Astrocyte of the spinal cord (primary cell): ENCODE measurements around the gene ANTXRL.
"Not testable (repeated sequence)": the region's sequence is repeated elsewhere in the genome, so short reads cannot be mapped to it uniquely, and the experiment has no call there.

ENCODE experiments used
- DNase-seq: peaks from one replicate; pipeline ENCODE4 v3.0.0; 2011; ENCODE audit warnings: low read depth, low spot score
- H3K4me3 ChIP-seq: 2 replicates; pipeline ENCODE4 v1.5.1; 2011; ENCODE audit warnings: low read depth, mild to moderate bottlenecking, low read length, moderate library complexity
- in situ Hi-C: cut with HindIII; loops from 2 replicates; pipeline ENCODE4 v1.10.0; 2017; ENCODE audit warnings: low sequenced_read_pairs
- TF ChIP-seq, protein P1 (sequence below): IDR thresholded peaks from 2 replicates; pipeline ENCODE4 v1.5.1; 2012; ENCODE audit warnings: low read depth, mild to moderate bottlenecking, low read length, inconsistent platforms

The ANTXRL gene

DNA sequence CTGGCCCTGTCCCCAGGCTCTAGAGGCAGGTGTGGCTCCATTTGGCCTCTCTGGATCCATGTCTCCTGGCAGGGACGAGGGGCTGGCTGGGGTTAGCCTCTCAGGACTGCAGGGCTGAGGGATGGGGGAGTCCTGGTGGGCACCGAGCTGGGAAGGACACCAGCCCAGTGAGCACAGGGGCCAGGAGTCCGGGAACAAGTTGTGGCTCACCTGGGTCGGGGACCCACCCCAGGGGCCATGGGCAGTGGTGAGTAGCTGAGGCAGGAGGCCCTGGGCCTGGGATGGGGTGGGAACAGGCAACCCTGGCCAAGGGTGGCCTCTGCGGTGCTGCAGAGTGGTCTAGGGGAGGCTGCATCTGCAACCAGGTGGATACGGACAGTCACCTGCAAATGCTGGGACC, 24.1 kb downstream of the ANTXRL start:
- in situ Hi-C loops, result no loop called here

DNA sequence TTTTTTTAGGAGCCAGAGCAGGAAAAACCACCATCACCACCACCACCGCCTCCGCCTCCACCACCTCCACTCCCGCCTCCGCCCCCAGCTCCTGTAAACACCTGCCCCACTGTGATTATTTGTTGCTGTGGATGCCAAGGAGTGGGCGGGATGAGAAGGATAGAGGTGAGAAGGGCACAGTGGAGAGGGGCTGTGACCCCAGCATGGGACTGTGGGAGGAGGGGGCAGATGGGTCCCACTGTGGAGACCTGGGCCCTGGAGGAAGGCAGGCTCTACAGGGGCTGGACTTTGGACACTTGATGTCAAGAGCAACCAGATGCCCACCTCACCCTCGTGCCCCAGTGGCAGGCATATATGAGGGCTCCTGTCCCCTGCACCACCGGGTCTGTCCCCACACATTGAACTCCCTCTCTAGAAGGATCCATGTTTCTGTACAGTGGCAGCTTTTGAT, 24.7 kb downstream of the ANTXRL start:
- DNase-seq, result no peak
- in situ Hi-C loops, result no loop called here
- TF ChIP-seq, protein P1, sequence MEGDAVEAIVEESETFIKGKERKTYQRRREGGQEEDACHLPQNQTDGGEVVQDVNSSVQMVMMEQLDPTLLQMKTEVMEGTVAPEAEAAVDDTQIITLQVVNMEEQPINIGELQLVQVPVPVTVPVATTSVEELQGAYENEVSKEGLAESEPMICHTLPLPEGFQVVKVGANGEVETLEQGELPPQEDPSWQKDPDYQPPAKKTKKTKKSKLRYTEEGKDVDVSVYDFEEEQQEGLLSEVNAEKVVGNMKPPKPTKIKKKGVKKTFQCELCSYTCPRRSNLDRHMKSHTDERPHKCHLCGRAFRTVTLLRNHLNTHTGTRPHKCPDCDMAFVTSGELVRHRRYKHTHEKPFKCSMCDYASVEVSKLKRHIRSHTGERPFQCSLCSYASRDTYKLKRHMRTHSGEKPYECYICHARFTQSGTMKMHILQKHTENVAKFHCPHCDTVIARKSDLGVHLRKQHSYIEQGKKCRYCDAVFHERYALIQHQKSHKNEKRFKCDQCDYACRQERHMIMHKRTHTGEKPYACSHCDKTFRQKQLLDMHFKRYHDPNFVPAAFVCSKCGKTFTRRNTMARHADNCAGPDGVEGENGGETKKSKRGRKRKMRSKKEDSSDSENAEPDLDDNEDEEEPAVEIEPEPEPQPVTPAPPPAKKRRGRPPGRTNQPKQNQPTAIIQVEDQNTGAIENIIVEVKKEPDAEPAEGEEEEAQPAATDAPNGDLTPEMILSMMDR, result no peak
- no peak overlapping the region for H3K4me3 ChIP-seq

More for the DNA sequence above, 24.1 kb downstream of the ANTXRL start:
- TF ChIP-seq, protein P1, result no peak
- H3K4me3 ChIP-seq, result no peak overlapping the region
- no peak for DNase-seq

DNA sequence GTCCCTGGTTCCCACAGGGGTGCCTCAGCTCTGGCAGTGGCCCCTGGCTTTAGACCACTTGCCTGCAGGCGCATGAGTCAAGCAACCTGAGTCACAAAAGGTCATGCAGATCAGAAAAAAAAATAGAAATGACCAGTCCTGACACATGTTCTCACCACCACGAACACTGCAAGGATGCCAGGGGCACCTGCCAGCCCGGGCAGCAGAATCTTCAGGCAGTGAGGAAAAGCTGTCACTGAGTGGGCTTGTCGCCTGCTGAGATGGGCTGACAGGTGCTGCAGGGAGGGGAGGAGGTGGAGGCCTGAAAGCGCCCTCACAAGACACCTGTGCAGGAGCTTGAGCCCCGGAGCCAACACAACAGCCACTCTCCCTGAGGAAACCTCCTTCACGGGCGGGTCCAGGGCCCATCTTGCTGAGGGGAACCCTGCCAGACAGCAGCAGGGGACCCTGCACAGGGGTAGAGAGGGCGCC, 25.2 kb downstream of the ANTXRL start:
- H3K4me3 ChIP-seq, DNase-seq, in situ Hi-C loops: not testable (repeated sequence)

DNA sequence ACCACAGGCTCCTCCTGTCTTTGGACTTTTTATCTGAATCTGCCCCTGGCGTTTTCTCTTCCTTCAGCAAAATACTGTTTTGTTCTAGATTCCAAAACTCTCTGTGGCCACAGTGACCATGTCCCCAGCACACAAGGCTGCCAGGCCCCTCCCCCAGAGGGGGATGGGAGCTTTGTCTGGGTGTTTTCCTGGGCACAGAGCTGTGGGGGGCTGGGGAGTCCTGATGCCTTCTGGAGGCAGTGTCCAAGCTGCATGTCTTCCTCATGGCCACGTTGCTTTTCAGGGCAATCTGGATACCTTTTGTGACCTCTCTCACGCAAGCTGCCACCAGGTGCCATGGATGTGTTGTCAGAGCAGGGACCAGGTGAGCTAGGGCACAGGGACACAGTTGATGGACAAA, 26.2 kb downstream of the ANTXRL start:
- in situ Hi-C loops, result no loop called here
- no peak for DNase-seq
- H3K4me3 ChIP-seq, result no peak overlapping the region
- TF ChIP-seq, protein P1, result no peak

DNA sequence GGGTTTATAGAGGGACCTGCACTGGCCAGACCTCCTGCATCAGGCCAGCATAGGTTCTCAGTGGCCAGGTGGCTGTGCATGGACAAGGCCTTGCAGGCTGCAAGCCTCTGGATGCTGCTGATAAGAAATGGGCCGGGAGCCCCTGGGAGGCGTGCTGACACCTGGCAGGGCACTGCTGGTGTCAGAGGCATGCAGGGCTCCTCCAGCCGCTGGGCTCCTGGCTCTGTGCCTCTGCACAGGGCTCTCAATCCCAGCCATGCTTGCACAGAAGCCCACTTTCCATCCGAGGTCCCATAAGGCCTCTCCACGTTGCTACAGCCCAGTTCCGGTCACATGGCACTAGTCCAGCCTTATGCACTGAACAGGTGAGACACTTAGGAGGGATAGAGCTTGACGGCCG, 27.3 kb downstream of the ANTXRL start:
- H3K4me3 ChIP-seq, result no peak overlapping the region
- DNase-seq, result no peak
- in situ Hi-C loops, result no loop called here
- TF ChIP-seq, protein P1, result no peak

DNA sequence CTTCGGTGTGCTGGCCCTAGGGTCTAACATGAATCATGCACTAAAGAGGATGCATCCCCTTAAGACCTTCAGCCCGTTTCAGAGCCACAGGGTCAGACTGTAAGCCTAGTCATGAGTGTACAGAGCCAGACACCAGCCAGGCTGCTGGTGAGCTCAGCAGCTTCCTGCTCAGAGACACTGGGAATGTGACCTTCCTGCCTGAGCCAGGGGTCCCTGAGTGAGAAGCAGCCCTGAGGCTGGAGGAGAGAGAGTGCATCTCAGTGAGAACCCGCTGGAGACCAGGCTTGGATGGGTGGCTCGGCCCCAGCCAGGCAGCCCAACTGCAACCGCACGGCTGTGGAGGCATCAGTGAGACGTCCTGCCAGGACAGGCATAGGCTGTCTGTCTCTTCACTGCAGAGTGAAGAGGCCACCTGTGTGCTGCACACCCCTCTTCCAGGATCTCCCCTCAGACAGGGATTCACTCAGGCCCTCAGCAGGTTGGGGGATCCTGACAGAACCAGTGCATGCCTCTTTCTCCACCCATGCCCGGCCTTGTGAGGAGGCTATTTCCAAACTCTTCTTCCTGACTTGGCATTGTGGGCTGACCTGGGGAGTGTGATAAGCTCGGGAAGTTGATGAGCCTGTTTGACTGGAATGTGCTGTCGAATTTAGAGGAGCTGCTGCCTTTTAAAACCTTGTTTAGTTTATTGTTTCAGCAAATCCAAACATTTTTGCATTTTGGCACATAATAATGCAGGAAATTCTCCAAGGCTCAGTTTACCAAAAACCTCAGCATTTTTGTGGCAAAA, 28.5 kb downstream of the ANTXRL start:
- DNase-seq, H3K4me3 ChIP-seq, in situ Hi-C loops: not testable (repeated sequence)

DNA sequence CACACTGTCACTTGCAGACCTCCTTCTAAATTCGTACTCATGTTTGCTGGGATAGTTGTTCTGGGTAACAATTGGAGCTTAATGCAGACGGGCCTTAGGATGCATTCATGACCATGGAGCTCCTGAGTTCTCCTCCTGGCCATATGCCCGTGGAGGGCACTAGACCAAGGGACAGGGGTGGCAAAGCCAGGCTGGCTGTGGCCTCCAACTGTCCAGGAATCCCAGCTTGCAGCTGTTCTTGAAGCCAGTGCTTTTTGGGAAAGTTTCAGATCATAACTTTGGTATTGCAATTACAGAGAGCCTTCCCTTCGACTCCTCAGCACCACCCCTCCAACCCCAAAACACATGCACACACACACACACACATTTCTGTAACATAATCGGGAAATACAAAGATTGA, 30.6 kb downstream of the ANTXRL start:
- in situ Hi-C loops, result no loop called here
- H3K4me3 ChIP-seq, result no peak overlapping the region
- DNase-seq, result no peak
- TF ChIP-seq, protein P1, result no peak
